Prostate gland (tissue), 2 donors: ENCODE results near the gene PRDX5.

Source experiments
- POLR2A ChIP-seq: fragments of 450-650 bp; IDR thresholded peaks from one replicate; pipeline ENCODE4 v1.6.1; 2016; ENCODE audit warnings: antibody characterized with exemption, mild to moderate bottlenecking
- POLR2AphosphoS5 ChIP-seq: sonication (generic); formaldehyde crosslinking; IDR thresholded peaks from one replicate; pipeline ENCODE4 v1.6.1; 2017; ENCODE audit warnings: antibody characterized with exemption
- TF ChIP-seq, protein P1 (sequence below), 4 experiments: fragments of 200-600 bp in 2 of 4; fragments of 450-650 bp in 2 of 4; sonication (generic) in 2 of 4; IDR thresholded peaks; 1 replicate in 3 of 4; 2 replicates in 1 of 4; pipeline ENCODE4 v1.5.1; 2016 to 2019; ENCODE audit warnings: antibody characterized with exemption in 4 of 4, mild to moderate bottlenecking in 2 of 4, moderate library complexity in 2 of 4

DNA sequence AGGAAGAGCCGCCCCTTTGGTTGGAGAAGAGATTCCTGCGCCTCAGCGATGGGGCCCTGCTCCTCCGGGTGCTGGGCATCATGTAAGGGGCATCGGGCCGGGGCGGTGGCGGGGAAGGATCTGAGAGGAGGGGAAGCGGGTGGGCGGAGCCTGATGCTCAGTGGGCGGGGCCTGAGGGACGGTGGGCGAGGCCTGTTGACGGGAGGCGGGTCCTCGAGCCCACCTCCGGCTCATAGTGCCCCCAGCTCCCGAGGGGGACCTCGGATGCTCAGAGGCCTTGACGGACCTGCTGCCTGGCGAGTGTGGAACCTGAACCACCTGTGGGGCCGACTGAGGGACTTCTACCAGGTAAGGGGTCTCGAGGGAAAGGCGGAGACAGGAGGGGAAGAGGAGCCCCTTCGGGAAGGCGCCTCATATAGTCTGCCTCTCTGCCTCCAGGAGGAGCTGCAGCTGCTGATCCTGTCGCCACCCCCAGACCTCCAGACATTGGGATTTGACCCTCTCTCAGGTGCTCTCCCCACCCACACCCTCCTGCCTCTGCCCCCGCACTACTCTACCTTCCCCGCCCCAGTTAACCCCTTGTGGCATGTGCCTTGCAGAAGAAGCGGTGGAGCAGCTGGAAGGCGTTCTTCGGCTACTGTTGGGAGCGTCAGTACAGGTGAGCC, 22.9 kb downstream of the PRDX5 start:
- TF ChIP-seq POLR2AphosphoS5 (no peak), POLR2A (no peak)
- TF ChIP-seq, protein P1, sequence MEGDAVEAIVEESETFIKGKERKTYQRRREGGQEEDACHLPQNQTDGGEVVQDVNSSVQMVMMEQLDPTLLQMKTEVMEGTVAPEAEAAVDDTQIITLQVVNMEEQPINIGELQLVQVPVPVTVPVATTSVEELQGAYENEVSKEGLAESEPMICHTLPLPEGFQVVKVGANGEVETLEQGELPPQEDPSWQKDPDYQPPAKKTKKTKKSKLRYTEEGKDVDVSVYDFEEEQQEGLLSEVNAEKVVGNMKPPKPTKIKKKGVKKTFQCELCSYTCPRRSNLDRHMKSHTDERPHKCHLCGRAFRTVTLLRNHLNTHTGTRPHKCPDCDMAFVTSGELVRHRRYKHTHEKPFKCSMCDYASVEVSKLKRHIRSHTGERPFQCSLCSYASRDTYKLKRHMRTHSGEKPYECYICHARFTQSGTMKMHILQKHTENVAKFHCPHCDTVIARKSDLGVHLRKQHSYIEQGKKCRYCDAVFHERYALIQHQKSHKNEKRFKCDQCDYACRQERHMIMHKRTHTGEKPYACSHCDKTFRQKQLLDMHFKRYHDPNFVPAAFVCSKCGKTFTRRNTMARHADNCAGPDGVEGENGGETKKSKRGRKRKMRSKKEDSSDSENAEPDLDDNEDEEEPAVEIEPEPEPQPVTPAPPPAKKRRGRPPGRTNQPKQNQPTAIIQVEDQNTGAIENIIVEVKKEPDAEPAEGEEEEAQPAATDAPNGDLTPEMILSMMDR (IDR thresholded peaks at IDR 0.05), result no peak
